ENCODE data around the gene CDK9. TPM values are rescaled to one million over a fixed set of nuclear protein-coding genes. Genes with fewer than 3 reads are reported as not detected.
A peak's percentile ranks its signal among the peaks of the same experiment; 100 is the strongest.
"Not testable (repeated sequence)": the region's sequence is repeated elsewhere in the genome, so short reads cannot be mapped to it uniquely, and the experiment has no call there.

The CDK9 gene
- polyA plus RNA-seq, 4 donors = 62.7 to 74.9 (median 68.7) TPM

GRCh38 chr9:127779136-127779981, 6.5 kb upstream of the CDK9 start:
- DNase-seq (ENCODE audit: low read depth in 4 of 4, low spot score in 3 of 4) = no peak

DNA sequence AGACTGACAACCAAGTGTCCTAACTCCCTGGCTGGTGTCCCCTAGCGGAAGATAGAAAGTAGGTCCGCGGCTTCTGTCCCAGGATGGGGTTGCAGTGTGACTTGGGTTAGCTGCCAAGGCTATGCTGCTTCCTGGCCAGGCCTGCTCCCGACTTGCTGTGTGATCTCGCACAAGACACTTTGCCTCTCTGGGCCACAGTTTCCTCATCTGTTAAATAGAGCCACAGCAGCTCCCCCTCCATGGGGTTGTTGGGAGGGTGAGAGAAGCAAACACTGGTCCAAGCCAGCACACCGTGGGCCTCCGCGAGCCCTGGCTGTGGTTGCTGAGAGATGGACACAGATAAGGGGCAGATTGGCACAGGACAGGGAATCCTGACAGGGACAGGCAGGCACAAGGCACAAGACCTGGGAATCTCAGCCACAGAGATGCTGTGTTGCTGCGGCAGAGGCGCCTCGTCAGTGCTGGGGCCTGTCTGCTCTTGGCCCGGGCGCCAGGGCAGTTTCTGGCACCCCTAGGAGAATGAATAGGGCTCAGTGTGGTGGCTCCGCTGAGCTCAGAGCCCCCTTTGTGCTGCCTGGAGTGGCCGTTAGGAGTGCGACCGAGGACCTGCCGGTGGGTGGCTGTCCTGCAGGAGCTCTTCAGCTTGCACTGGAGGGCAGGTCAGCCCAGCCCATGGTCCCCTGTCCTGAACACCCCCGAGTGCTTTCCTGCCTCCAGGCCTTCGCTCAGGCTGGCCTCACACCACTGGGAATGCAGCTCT, 5.5 kb upstream of the CDK9 start:
- DNase-seq (ENCODE audit: low read depth in 4 of 4, low spot score in 3 of 4) = no peak

DNA sequence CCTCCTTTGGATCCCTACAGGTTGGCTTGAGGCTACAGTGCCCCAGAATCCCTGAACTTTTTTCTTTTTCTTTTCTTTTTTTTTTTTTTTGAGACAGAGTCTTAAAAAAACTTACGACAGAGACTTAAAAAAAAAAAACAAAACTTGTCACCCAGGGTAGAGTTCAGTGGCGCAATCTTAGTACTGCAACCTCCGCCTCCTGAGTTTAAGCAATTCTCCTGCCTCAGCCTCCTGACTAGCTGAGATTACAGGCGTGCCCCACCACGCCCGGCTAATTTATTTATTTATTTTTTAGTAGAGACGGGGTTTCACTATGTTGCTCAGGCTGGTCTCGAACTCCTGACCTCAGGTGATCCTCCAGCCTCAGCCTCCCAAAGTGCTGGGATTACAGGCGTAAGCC, 4.9 kb upstream of the CDK9 start:
- not testable (repeated sequence) for DNase-seq (ENCODE audit: low read depth in 4 of 4, low spot score in 3 of 4)

- no peak for DNase-seq (ENCODE audit: low read depth in 4 of 4, low spot score in 3 of 4)
Measured at GRCh38 chr9:127781806-127782205, 4.0 kb upstream of the CDK9 start.

DNA sequence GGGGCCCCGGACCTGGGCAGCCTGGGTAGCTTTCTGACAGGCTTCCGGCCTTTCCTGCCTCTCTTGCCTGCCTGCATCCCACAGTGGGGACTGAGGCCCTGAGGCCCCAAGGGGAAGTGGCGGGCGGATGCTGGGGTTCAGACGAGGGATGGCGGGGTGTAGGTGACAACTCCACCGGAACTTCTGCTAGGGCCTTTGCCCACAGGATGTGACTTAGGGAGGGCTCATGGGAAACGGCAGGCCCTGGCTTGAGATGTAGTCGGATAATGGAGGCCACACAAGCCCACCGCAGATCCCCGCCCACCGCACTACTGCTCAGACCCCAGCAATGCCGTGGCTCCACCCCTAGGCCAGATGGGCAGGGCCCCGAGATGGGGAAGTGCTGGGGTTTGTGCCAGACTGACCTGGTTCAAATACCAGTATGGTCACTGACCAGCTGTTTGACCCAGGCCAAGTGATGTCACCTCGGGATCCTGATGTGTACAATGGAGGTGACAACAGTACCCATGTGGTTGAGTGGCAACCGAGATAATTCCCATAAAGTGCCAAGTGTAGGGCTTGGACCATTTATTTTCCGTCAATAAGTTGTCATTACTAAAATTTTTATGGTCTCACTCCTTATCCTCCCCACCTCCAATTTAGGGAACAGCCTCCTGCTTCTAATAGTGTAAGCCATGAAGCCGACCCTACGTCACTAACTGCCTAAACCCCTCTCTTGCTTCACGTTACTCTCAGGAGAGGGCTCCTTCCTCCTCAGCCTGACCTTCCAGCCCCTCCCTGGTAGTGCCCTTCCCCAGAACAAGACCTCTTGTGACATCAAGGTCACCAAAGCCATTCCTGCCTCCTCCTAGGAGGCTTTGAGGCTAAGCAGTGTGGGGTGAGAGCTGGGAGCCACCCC, 2.5 kb upstream of the CDK9 start:
- no peak for DNase-seq (ENCODE audit: low read depth in 4 of 4, low spot score in 3 of 4)

DNA sequence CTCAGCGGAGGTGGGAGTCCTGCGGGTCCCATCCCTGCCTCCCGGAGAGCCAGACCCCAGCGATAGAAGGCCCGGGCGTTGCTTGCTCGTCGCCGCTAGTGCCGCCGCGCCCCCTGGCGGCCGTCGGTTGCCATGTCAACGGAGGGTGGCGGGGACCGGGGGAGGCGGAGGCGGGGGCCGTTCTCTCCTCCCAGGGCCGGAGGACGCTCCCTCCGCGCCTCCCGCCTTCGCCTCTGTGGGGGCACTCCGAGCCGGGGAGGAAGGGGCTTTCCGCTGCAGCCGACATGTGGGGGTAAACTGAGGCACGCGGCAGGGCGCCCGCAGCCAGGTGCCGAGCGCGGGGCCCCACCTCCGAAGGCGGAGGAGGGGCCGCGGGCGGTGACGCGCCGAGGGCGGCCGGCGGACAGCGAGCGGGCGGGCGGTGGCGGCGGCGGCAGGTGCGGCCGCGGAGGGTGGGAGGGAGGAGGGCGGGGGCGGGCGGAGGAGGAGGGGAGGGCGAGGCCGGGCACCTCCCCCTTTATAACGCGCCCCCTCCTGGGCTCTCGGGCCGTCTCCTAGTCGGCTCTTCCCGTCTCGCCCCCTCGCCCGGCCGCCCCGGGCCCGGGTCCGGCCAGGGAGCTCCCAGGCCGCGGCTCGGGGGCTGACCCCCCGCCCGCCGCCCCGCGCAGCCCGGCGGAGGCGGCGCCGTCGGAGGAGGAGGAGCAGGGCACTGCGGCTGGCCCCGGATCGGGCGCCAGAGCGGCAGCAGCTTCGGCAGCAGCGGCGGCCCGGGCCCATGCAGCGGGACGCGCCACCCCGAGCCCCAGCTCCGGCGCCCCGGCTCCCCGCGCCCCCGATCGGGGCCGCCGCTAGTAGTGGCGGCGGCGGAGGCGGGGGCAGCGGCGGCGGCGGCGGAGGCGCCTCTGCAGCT, 556 bp upstream of the CDK9 start:
- DNase-seq (ENCODE audit: low read depth in 4 of 4, low spot score in 3 of 4) = peak in 2 of 4 donors; percentile 65 to 72

DNA sequence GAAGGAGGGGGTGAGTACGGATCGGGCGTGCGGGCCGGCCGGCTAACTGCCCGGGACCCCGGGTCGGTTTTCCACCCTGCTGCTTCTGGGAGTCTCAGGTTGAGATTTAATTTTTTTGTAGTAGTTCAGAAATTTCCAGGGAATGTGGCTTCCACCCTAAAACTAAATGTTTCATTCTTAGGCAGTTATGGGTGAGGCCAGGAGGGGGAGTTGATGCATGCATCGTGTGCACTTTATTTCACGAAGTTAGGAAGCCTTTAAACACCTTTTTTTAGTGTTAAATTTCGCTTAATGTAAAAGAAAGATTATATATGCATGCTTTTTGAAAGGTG, 905 bp downstream of the CDK9 start:
- no peak for DNase-seq (ENCODE audit: low read depth in 4 of 4, low spot score in 3 of 4)

DNA sequence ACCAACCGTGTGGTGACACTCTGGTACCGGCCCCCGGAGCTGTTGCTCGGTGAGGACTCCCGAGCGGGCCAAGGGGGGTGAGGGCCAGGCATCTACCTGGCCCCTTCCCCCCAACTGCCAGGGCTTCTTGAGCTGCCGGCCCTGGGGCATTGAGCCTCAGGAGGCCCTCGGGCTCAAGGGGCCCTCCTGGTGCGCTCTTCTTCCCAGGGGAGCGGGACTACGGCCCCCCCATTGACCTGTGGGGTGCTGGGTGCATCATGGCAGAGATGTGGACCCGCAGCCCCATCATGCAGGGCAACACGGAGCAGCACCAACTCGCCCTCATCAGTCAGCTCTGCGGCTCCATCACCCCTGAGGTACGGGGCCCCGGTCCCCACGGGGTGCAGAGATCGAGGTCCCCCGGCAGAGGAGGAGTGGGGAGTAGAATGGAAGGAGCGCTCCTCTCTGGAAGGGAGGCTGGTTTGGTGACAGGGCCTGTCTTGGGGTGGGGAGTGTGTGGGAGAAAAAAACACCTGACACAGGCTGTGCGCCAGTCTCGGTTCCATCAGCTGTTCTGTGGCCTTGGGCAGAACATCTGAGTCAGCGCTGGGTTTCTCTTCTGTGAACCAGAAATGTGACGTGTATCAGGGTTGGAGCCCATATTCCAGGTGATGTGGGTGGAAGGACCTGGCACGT, 2.6 kb downstream of the CDK9 start:
- DNase-seq (ENCODE audit: low read depth in 4 of 4, low spot score in 3 of 4) = no peak

- DNase-seq (ENCODE audit: low read depth in 4 of 4, low spot score in 3 of 4) = no peak
Measured at GRCh38 chr9:127789179-127789578, 3.3 kb downstream of the CDK9 start.

GRCh38 chr9:127790094-127790855, 4.4 kb downstream of the CDK9 start:
- no peak for DNase-seq (ENCODE audit: low read depth in 4 of 4, low spot score in 3 of 4)

DNA sequence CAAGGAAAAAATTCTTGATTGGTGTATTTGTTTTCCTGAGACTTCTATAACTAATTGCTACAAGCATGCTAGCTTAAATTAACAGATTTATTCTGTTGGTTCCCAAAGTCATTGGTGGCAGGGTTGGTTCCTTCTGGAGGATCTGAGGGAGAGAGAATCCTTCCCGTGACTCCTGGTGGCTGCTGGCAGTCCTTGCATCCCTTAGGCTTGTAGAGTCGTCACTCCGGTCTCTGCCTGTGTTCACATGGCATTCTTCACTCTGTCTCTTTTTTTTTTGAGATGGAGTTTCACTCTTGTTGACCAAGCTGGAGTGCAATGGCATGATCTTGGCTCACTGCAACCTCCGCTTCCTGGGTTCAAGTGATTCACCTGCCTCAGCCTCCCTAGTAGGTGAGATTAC, 5.3 kb downstream of the CDK9 start:
- DNase-seq (ENCODE audit: low read depth in 4 of 4, low spot score in 3 of 4) = no peak

- DNase-seq (ENCODE audit: low read depth in 4 of 4, low spot score in 3 of 4) = no peak
Measured at GRCh38 chr9:127792417-127793031, 6.7 kb downstream of the CDK9 start.

GRCh38 chr9:127793093-127793708, 7.4 kb downstream of the CDK9 start:
- no peak for DNase-seq (ENCODE audit: low read depth in 4 of 4, low spot score in 3 of 4)

DNA sequence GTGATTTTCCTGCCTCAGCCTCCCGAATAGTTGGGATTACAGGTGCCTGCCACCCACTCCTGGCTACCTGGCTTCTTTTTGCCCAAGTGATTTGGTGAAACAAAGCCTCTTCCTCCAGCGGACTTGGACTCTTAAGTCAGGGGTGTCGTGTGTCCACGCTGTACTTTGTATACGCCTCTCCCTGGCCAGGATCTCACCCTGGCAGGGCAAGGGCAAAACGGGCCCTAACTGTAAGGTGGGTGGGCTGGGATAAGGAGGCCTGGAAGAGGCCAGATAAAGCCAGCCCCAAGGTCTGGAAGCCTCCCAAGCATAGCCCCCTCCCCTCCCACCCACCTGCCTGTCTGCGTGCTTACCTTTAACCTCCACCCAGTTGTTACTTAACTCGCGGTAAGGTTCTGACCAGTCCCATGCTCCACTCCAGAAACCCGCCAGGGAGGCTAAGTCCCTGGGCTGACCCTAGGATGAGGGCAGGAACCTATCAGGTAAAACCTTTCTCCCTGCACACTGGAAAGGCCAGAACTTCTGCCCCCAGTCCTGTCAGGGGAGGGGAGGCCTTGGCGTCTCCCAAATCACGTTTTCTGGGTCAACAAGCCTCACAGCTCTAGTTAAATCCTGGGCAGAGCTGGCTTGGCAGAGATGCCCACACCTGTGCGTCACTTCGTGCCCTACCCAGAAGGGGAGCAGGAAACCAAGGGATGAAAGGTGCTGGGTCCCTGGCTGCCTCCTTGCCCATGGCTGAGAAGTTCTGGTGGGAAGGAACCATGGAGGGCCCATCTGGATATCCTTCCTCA, 8.4 kb downstream of the CDK9 start:
- DNase-seq (ENCODE audit: low read depth in 4 of 4, low spot score in 3 of 4) = no peak

- DNase-seq (ENCODE audit: low read depth in 4 of 4, low spot score in 3 of 4) = no peak
Measured at GRCh38 chr9:127796225-127796813, 10.5 kb downstream of the CDK9 start.

GRCh38 chr9:127796852-127797370, 11.1 kb downstream of the CDK9 start:
- DNase-seq (ENCODE audit: low read depth in 4 of 4, low spot score in 3 of 4) = no peak

All from left renal pelvis (tissue), 4 donors.